GM04503 (cell line): ENCODE measurements around the gene DNASE1.

ENCODE experiments used
- DNase-seq: peaks from one replicate; pipeline ENCODE4 v3.0.0-alpha.2; 2012; ENCODE audit warnings: low read depth

Gene DNASE1

GRCh38 chr16:3664187-3664896, 9.9 kb downstream of the DNASE1 start:
- DNase-seq: no peak

GRCh38 chr16:3665508-3665907, 11.0 kb downstream of the DNASE1 start:
- DNase-seq: no peak

- DNase-seq: no peak
Measured at GRCh38 chr16:3668626-3669025, 14.1 kb downstream of the DNASE1 start.

GRCh38 chr16:3669082-3669481, 14.6 kb downstream of the DNASE1 start:
- DNase-seq: no peak

DNA sequence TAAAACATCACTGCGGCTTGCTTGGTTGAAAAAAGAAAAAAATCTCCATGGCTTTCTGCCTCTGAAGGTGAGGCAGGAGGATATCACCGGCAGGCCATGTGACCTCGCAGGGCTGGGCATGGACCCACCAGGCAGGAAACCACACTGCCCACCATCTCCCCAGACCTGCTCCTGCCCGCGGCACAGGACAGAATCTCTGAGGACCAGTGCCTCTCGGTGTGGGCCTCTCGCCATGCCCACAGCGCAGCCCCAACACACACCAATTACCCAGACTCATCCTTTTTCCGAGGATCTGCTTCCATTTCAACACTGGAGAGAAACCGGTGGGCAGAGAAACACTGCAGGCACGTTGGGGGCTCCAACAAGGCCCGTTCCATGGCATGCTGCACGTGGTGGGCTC, 16.2 kb downstream of the DNASE1 start:
- DNase-seq: no peak

GRCh38 chr16:3671424-3671823, 16.9 kb downstream of the DNASE1 start:
- DNase-seq: no peak

DNA sequence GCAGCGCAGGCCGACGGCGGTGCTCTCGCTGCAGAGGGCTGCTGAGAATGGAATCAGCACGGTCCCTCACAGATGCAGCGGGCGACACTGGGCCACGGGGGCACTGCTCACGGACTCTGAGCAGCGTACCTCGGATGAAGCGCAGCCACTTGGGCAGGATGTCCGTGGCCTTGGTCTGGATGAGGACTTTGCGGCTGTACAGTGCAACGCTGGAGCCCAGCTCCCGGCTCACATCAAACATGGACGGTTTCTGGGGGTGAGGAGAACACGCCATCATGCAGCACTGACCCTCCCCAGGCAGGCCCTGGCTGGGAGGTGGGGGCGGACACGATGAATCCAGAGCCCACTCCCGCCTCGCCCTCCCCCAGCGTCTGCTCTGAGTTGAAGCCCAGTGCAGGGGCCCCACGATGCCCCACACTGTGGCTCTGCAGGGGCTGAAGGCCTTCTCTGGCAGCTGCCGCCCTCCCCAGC, 18.1 kb downstream of the DNASE1 start:
- no peak for DNase-seq

DNA sequence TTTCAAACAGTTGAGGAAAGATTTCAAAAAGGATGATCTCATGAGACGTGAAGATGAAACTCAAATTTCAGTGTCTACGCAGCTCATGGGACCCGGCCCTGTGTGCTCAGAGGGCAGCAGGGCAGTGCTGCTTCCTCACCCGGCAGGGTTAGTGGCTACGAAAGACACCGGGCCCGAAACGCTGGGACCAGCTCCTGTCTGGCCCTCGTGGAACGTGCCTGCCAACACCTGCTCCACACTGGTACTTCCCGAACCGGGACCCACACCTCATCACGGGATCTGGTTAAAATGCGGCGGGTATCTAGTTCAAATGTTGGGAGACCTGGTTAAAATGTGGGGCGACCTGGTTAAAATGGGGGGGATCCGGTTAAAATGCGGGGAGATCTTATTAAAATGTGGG, 18.7 kb downstream of the DNASE1 start:
- DNase-seq: no peak

GRCh38 chr16:3673676-3674377, 19.3 kb downstream of the DNASE1 start:
- no peak for DNase-seq

GRCh38 chr16:3674513-3675295, 20.2 kb downstream of the DNASE1 start:
- no peak for DNase-seq

GRCh38 chr16:3675601-3676130, 21.2 kb downstream of the DNASE1 start:
- no peak for DNase-seq

- DNase-seq: no peak
Measured at GRCh38 chr16:3677994-3678393, 23.5 kb downstream of the DNASE1 start.

- DNase-seq: no peak
Measured at GRCh38 chr16:3681206-3681605, 26.7 kb downstream of the DNASE1 start.

DNA sequence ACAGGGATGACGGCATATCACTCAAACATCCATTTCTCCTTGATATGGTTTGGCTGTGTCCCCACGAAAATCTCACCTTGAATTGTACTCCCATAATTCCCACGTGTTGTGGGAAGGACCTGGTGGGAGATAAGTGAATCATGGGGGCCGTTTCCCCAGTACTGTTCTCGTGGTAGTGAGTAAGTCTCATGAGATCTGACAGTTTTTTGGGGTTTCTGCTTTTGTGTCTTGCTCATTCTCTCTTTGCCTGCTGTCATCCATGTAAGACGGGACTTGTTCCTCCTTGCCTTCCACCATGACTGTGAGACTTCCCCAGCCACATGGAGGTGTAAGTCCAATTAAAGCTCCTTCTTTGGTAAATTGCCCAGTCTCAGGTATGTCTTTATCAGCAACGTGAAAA, 32.5 kb downstream of the DNASE1 start:
- DNase-seq: no peak

DNA sequence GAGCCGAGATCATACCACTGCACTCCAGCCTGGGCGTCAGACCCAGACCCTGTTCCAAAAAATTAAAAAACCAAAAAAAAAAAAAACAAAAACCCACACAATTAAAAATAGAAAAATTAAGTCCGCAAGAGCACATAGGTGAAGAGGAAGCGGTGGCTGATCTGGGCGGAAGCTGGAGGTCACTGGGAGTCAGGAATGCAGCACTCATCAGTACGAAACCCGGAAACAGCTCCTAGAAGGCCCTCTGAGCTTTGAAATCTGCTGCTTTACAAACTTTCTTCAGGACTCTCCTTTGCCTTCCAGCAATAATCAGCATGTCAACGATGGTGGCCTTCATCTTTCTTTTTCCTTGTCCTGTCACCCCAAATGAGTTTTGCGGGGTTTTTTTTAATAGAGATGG, 33.3 kb downstream of the DNASE1 start:
- no peak for DNase-seq

- no peak for DNase-seq
Measured at GRCh38 chr16:3689731-3690130, 35.2 kb downstream of the DNASE1 start.

DNA sequence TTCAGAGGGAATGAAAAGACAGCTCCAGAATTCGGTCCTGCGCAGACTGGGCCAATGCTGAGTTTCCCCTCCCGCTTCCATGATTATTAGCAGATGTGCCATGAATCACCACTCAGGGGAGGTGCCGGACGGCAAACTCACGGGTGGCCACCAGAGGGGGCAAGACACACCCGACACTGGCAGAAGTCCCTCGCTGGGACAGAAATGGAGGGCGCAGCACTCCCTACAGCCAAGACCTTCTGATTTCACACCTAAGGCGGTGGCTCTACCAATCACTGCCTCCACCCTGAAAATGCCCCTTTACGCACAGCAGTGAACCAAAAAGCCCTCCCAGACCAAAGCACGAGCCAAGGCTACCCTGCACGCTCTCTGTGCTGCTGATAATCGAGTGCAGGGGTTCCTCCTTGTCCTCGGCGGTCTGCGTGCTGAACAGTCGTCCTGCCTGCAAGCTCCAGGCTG, 36.0 kb downstream of the DNASE1 start:
- peak; percentile 86 for DNase-seq

- peak; percentile 24 for DNase-seq
Measured at GRCh38 chr16:3690980-3691720, 36.7 kb downstream of the DNASE1 start.

DNA sequence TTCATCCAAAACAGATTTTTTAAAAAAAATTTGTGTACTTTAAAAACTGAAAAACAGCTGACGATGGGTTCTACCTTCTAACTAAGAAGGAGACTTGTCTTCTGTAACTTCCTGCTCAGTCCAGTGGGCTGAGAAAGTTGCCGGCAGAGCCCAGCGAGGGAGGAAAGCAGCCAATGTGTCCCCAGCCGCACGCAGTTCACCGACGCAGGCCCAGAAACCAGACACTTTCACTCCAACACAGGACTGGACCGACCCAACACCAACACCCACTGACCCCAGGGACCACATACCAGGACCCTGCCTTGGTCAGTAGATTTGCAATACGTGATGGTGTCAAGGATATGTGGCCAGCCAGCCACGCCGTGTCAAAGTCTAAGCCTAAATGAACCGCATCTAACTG, 37.3 kb downstream of the DNASE1 start:
- no peak for DNase-seq

GRCh38 chr16:3694051-3694450, 39.6 kb downstream of the DNASE1 start:
- no peak for DNase-seq

DNA sequence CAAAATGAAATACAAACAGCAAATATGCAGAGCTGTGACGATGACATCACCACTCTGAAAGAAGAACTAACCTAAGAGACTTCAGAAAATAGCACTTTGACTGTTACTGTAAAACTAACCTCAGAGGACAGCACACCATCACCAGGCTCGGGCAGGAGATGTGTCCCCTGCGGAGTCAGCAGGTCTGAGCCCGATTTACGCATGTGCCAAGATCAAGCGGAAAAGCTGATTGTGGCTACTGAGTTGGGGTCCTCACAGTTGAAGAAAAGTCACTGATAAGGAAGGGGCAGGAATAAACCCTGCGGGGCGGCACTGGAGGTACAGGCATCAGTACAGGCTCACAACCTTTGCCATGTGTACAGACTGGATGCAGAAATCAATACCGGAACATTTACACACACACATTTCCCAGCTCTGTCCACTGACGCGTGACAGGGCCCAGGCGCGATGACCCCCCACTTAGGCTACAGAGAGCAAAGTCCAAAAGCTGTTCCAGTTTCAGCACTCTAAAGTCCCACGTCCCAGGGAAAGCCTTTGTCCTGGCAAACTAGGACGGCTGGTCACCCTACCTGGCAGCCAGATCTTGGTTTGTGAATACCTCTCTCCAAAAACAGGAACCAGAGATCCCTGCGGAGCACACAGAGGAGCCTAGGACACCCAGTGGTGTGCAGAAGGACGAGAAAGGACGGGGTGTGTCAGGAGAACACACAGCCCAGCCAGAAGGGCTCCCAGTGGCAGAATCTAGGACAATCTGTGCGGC, 41.3 kb downstream of the DNASE1 start:
- no peak for DNase-seq
